Glomerular visceral epithelial cell (primary cell): Measurements from ENCODE around the gene A2M.

Source experiments
- DNase-seq: peaks from one replicate; pipeline ENCODE4 v3.0.0-alpha.2; 2016; ENCODE audit errors: extremely low spot score

A2M gene

DNA sequence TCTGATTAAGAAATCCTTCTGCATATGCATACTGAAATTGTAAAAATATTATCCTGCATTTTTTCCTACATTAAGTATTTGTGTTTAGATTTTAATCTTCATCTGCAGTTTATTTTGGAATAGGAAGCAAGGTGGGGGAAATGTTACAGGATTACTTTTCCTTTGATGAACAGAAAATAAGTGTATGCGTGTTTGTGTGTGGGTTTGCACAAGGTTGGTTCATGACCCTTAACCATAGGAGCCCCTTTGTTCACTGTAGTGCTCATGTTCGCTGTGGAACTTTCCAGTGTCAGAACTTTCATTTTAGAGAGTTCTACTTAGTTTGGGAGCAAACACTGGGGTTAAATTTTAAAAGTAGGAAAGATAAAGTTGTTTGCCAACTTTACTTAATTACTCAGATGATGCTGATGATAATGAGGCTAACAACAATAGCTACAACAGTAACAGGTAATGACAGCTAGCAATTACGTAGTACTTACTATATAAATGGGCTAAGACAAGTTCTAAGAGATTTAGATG, 6.4 kb upstream of the A2M start:
- no peak for DNase-seq

DNA sequence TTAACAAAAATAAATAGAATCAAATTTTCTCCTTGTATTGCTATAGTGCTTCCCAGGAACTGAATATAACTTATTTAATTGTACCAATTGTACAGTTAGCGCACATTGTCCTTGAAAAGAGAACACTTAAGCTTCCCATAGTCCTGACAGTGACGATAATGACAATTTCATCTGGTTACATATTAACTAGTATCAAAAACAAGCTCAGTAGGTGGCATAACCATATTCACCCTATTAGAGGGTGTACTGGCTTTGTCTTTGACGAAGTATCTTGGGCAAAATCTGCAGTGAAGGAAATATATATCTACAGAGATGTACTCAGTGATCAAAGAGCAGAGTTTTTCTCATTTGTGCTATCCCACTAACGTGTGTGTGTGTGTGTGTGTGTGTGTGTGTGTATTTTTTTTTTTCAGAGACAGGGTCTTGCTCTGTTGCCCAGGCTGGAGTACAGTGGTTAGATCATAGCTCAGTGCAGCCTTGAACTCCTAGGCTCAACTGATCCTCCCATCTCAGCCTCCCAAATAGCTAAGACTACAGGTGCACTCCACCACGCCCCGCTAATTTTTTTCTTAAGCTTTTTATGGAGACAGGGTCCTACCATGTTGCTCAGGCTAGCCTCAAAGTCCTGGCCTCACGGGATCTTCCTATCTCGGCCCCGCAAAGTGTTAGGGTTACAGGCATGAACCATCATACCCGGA, 4.9 kb upstream of the A2M start:
- DNase-seq: no peak

DNA sequence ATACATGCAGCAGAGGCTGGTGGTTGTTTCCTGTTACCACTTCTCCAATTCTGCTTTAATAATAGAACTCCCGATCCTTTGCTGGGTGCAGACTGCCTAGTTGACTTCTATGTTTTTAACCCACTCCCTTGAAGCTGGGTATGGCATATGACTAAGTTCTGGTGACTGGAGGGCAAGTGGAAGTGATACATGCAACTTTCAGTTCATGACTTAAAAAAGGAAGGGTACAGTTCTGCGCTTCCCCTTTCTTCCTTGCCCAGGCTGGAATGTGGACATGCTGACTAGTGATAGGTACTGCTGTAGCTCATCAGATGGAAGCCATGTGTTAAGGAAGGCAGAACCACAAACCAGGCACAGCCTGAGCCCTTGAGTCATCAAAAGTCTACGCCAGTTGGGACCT, 2.4 kb upstream of the A2M start:
- no peak for DNase-seq

DNA sequence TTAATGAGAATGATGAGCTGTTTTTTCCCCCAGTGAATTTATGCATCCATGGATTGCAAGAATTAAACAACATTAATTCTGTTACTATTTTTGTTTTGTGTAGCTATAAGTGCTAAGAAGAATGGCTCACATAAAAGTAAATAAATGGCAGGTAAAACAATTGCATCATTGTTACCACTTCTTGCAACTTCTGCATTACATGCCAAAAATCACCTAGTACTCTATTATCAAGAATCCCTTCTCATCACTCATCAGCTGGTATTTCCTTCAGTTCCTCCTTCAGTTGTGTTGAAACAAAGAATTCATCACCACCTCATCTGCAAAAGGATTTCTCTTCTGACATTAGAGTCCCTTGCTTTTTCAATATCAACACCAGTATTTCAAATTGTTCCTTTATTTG, 773 bp downstream of the A2M start:
- DNase-seq: no peak

DNA sequence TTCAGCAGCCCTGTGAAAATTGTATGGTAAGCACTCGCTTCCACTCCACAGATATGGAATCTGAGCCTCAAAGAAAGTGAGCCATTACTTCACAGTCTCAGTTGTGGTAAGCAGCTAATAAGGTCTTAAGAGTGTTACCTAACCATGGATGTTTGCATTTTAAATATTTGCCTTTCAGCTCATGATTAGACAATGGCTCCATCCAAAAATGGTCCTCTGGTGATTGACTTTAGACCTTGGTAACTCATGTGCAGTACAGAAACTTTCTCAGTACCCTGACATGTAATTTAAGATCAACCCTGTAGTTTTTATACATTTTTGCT, 1.8 kb downstream of the A2M start:
- DNase-seq: no peak

DNA sequence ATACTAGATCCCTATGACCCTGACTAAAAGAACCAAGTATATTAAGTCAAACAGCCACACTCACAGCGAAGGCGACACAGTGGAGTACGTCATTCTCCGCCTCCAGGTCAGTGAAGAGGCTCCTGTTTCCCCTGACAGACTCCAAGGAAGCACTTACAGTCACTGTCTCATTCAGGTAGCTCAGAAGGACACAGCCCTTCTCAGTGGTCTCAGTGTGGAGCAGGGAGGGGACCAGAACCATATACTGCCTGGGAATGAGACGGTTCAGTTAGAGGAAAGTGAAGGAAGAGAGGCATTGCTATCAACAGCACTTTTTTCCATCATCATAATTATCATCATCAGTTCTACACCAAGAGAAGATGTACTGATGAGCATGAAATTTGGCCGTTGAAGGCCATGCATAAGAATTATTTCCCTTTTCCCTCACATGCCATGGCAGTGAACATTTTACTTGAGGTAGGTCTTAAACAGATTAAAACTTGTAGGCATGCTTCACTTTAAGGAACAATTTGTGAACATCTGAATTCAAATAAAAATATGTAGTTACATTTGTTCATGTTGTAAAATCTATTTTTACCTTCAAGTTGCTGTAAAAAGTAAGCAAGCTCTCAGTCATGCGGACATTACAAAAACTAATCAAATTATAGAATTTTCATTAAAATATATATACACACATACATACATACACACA, 2.3 kb downstream of the A2M start:
- DNase-seq: no peak

DNA sequence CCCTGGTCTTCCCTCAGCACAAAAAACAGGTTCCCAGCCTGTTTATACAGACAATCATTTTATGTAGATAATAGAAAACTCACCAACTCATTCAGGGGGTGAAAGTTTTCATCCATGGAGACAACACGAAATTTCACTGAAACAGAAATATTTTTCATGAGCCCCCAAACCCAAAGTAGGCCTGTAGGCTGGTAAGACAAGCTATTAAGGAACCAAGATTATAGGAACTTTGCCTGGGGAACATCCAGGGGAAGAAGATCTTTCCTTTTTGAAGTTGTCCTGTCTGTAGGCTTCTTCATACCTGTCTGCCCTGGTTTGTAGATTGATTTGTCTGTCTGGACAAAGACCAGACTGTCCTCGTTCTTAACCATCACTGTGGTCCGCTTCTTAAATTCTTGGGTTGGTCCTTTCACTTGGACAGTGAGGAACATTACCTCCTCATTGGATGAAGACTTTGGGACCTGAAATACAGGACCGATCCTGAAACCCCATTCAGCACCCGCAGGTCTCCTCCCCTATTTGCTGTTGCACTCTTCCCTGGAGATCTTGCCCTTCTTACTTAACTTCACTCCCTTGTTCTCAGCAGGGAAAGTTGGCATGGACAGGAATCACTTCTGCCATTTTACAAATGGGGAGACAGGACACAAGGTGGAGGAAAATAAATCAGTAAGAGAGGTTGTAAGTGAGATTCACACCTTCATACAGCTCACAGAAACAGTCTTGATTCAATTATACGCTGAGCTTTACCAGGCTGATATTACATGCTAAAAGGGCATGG, 3.5 kb downstream of the A2M start:
- no peak for DNase-seq

DNA sequence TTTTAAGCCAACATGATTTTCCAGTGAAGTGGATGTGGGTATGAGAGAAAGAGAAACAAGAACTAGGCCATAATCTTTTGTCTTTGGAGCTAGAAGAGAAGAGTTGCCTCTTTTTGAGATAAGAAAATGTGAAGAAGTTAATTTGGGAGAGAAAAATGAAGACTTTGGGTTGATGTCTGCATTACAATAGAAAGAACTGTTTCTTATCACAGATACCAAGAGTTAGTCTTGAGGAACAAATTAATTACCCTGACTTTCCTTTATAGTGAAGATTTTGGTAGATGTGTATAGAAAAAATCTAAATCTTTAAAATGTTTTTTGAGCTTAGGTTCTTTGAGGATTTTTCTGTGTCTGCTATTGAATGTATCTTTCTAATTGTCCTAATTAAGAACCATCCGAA, 4.2 kb downstream of the A2M start:
- no peak for DNase-seq

DNA sequence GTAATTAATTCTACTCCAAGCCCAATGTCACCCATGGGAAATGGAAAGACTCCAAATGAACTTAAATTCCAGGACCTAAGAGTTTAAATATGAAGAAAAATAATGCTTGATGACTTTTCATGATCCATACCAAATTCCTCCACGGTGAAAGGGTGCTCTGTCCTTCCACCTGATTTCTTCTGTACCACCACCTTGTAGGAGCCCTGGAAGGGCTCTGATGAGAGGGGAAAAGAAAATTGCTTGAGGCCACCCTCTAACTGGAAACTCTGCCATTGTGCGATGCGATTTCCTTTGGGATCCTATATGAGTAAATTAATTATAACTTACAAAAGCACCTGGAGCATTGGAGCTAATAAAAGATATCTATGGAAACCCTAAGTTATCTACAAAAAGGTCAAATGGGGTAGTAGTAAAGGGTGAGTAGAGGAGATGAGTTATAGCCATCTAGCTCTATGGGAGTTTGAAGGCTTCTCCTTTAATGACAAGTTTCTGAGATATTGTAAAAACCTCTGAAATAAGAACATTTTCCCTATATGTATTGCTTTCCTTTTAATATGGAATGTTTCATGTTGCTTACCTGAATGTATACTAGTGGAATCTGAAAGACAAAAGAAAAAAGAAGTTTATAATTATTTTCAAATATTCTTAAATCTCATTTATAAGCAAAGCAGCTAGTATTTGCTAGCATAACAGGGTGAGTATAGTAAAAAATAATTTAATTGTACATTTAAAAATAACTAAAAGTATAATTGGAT, 5.8 kb downstream of the A2M start:
- no peak for DNase-seq

DNA sequence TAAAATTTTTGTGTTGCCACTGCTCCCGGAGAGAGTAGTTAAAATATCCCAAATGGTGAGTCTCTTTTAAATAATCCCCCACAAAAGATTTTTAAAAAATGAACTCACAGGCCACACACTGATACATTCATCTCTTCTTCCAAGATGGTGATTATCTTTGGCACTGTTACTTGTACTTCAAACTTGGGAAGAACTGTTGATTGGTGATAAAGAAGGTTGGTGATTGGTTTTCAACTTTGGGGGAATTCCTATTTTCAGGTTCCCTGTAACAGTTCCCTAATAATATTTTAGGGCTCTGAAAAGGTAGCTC, 6.6 kb downstream of the A2M start:
- no peak for DNase-seq

DNA sequence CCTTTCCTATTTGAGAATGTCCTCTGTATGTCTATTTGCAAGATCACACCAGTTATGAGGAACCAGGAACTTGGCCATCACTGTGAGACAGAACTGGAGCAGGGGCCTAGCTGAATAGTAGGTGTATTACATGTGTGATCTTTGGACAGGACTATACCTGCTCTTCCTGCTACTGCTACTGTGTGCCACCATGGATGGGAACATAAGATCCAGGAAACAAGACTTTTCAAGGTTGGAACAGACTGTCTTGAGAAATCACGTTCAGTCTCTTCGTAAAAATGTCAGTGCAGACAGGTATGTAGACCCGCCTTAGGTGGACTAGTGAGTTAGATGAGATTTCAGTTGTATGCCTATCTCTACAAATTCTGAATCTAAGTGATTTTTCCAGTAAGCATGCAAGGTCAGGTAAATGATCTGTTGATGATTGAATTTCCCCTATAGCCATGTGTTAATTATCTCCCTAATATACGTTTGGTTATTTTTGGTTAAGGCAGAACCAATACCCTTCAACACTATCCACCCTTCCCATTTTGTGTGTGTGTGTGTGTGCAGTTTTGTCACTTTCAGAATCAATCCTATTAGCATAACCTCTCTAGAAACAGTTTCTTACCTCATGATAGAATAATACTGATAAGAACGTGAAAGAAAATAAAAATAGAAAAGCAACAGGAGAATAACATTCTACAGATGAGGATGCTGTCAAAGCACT, 7.1 kb downstream of the A2M start:
- no peak for DNase-seq

DNA sequence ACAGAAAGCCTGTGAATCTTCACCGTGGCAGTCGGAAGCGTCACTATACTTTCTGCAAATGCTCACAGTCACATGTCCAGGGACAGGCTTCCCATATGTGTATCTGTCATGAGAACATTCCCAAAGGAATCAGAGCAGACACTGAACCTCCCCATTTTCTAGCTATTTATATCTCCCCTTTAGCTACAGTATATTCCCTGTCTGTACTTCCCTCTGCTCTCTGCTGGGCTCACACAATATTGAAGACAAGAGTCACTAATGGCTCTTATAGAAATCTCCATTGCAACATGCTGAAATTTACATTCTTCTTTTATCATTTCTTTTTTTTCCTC, 8.2 kb downstream of the A2M start:
- DNase-seq: no peak

DNA sequence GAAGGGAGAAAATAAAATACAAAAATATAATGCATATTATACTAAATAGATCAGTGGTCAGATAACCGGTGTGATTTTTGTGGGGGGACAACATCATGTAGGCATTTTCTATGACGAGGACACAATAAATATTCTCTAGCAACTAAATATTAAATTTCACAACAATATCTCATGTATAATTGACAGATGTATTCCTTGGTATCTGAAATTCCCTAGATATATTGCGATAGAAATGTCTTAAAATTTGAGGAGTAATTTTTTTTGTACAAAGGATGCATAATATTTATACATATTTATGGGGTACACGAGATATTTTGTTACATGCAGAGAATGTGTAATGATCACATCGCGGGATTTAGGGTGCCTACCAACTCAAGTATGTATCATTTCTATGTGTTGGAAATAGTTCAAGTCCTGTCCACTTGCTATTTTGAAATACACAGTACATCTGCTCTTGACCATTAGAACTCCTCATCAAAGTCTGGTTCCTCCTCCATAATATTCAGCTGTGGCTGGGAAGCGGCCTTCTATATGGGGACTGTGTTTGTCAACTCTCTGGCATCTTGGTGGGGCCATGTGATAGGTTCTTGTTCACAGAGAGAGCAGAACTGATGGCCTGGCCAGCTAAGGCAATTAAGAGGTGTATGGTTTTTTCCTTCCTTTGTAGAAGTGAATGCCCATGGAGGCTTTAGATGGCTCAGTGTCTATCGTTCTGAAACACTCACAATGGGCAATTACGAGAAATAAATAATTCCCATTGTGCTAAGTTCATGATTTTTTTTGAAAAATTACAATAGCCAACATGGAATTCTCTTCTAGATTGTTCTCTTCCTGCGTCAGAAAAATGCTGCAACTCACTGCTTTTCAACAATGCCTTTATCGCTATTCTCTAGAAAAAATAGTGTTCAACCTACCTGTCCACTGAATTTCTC, 8.8 kb downstream of the A2M start:
- no peak for DNase-seq

DNA sequence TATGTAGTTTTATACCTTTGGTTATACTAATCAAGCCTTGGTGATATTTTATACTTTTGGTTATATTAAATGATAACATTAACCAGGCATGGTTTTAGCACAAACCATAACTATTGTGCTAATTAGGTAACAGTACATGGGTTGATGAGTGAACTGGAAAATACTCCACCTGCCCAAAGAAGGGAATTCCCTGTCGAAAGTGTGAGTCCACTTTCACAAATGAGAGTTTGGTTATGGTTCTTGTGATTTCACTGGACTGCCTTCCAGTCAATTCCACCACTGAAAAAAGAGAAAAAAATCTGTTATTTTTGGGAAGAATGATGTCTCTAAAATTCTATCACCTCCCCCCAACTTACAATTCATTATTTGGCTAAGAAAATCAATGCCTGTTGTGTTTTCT, 9.7 kb downstream of the A2M start:
- no peak for DNase-seq

DNA sequence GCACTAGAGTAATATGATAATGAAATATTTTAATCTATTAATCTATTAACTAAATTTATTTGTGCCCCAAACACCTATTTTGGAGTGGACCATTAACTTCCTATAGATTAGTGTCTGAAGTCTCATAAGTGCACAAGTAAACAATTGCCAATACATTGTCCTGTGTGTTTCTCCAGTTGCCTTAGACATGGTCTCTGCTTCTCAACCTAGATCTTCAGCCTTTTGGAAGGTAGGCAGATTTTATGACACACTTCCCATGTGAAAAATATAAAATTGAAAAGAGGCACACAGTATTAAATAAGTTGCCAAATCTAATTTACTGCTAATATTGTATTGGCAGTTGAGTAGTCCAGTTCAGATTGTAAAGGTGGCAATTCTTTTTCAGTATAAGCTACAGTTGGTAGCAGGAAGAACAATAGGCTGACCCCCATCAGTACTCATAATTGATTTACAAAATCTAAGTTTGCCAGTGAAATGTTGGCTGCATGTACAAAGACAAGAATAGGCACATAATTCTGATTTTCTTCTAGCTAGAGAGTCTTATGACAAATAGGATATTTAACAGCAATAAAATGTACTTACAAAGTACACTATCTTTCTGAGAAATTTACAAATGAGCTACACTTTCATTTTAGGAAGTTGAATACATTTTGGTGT, 10.8 kb downstream of the A2M start:
- DNase-seq: no peak

DNA sequence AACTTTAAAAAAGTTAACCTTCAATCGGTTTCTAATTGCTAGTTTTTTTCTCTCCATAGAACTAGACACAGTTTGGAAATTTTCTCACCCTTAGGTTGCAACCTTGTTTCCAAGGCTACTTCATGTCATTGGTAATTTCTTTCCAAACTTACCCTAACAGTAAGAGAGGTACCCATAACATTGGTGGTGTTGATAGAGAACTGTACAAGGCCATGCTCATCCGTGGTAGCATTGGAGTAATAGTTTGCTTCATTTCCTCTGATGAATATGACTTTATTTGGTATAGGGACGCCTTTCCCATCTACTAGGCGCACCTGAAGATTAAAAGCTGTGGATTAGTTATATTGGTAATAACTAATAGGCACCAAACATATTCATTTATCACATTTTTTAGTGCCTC, 11.6 kb downstream of the A2M start:
- no peak for DNase-seq

DNA sequence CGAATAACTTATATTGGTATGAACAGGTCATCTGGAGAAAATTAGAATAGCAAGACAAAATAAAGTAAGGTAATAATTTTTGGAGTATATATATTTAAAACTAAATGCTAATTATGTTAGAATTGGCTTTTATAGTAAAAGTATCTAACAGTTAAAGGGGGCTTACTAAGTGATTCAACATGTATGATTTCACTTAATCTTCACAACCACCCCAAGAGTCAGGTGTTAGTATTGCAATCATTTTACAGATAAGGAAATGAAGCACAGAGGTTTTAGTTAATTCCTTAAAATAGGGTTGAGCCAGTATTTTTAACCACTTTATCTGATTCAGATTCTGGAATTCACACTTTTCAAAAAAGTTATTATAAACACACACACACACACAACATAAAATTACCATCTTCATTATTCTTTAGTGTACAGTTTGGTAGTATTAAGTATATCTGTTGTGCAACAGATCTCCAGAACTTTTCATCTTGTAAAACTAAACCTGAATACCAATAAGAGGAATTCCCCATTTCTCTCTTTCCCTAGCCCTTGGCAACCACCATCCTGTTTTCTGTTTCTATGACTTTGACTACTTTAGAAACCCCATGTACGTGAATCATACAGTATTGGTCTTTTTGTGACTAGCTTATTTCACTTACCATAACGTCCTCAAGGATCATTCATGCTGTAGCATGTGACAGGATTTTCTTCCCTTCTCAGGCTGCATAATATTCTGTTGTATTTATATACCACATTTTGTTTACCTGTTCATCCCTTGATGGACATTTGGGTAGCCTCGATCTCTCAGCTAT, 12.5 kb downstream of the A2M start:
- DNase-seq: no peak

DNA sequence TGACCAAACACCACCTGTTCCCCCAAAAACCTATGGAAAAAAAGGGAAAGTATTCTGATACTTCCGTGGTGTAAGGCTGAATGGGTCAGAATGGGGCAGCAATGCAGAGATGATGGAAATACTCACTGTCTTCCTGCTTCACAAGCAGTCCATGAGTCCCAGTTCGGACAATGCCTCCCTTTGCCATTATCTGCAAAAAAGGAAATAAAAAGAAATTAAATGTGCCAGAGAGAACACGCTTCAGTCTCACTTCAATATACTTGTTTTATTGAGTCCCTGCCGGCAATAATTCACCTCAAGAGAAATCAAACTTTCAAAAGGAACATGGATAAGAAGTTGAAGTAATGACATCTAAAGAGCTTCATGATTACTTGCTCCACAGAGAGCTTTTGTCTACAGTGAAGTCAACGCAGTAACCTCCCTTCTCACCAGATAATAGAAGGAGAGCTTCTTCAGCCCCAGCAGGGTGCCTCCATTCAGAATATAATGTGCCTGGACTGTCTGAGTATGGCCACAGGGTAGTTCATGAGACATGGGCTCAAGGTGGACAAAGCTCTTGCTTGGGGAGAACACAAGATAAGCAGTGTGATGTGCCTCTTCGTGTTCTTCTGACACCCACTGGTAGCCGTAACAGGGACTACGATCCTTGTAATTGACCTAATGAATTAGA, 14.6 kb downstream of the A2M start:
- DNase-seq: no peak
